Daoy (cell line): Measurements from ENCODE around the gene NKX6-2. TPM values are rescaled to one million over a fixed set of nuclear protein-coding genes. Genes with fewer than 3 reads are reported as not detected.

Experiments used
- DNase-seq: peaks from one replicate; pipeline ENCODE4 v3.0.0-alpha.2; 2015; ENCODE audit warnings: low read depth
- total RNA-seq: library from RNA; depleted of rRNA; stranded (reverse); fragments of >200 nt; shearing (Covaris generic); gene quantifications from 2 replicates; pipeline ENCODE4 v1.2.3, GENCODE V29; 2014

NKX6-2 gene
- total RNA-seq, 1 experiment from 2014 or later, result 0.06 TPM

- no peak for DNase-seq
These were observed 30.7 kb downstream of the NKX6-2 start for GRCh38 chr10:132755166-132755711.

DNA sequence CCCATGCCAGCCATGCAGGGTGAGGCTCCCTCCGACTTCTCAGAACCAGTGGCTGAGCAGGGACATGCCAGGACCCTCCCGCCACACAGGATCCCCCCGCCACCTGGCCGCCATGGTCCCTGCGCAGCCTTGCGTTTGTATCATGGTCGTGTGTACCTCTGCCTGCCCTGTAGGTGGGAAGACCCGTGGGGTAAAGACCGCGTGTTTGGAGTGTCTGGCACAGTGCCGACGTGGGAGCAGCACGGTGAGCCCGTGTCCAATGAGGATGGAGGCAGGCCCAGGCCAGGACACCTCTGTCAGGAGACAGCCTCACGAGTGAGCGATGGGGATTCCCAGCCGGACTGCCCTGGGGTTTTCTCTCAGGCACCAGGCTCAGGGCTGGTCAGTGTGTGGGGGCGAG, 31.9 kb downstream of the NKX6-2 start:
- DNase-seq, result no peak

GRCh38 chr10:132753596-132753995, 32.4 kb downstream of the NKX6-2 start:
- DNase-seq, result no peak

DNA sequence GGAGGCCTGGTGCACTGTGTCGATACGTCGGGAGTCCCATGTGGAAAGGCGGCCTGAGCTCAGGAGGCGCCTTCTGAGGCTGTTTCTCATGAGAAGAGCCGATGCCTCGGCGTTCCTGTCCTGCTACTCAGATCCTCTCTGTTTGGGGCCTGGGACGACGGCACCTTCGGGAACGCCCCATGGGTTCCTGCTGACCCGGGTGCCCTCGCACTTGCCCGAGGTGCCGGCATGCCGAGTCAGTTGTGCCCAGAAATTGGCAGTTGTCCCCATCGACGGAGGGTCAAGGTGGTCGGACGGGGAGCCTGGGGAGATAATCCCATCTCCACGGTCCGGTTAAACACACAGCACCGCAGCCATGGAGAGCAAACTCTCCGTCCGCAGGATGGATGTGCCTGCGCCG, 33.0 kb downstream of the NKX6-2 start:
- no peak for DNase-seq

DNA sequence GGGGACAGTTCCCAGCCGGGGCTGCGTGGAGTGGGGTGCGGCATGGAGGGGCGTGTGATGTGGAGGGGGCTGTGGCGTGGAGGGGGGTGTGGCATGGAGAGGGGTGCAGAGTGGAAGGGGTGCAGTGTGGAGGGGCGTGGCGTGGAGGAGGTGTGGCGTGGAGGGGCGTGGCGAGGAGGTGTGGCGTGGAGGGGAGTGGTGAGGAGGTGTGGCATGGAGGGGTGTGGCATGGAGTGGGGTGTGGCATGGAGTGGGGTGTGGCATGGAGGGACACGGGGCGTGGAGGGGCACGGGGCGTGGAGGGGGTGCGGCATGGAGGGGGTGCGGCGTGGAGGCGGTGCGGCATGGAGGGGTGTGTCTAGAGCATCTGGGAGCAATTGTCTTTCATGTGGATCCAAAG, 33.6 kb downstream of the NKX6-2 start:
- no peak for DNase-seq

GRCh38 chr10:132750936-132751335, 35.0 kb downstream of the NKX6-2 start:
- DNase-seq, result no peak

DNA sequence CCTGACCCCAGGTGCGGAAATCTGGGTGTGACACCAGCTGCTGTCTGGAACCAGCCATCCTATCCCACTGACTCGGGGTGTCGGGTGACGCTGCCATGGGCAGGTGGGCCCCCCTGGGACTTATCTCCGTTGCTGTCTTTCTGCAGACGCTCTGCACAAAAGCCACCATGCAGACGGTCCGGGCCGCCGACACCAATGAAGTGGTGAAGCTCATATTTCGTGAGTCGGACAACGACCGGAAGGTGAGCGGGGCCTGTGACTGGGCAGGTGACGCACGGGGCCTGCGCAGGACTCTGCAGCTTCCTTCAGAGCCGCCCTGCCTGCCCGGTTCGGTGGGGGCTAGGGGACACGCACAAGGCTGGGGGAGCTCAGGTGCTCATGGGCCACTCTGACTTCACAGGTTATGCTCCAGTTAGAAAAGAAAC, 36.6 kb downstream of the NKX6-2 start:
- no peak for DNase-seq

- DNase-seq, result no peak
These were observed 37.2 kb downstream of the NKX6-2 start for GRCh38 chr10:132748545-132749370.

- no peak for DNase-seq
These were observed 37.8 kb downstream of the NKX6-2 start for GRCh38 chr10:132748135-132748534.

DNA sequence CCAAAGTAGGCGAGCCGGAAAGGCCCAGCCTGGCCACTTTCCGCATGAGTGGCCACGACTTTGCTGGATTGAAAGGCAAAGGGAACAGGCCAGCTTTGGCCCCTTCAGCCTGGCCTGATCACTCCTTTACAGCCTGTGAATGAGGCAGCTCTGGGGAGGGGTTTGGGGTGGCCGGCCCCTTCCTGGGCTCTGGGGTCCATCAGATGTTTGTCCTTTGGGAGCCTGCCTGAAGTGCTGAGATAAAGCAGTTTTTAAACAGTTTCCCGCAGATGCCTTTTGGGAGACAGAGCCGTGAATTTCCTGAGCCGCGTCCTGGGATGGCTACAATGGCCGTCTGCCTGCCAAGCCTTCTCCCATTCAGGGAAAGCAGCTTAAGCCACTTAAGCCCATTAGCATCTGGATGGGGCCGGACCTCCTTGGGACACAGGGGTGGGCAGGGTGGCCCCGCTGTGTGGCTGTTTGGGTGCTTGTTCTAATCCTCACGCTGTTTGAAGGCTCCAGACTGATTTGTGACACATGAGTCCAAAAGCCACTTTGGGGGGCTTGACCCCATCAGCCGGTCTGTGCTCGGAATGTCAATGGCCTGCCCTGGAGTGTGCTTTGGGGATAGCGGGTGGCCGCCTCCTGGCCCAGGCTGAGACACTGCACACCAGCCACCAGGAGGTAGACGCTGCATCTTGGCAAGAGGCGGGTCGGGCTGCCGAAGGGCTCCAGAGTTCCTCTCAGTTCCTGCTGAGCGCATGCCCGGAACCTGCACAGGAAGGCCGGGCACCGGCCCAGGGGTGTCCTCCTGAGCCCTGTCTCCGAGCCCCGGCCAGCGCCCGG, 38.9 kb downstream of the NKX6-2 start:
- DNase-seq, result no peak

- DNase-seq, result no peak
These were observed 39.6 kb downstream of the NKX6-2 start for GRCh38 chr10:132746386-132746785.

DNA sequence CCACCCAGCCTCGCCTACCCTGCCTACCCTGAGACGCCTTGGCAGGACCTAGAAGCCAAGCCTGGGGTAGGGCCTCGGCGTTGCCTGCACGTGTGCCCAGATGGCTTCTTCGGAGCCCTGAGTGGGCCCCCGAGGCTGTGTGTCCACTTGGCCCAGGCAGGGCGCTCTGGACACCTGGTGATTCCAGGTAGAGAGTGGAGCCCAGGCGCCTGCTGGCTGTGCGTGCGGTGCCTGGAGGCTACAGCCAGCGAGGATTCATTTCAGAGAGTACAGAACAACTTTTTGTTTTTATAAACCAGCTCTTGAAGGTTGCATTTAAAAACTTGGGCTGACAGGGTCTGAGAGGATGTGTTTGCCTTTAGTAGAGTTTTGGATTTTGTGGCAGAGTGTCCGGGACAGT, 40.0 kb downstream of the NKX6-2 start:
- no peak for DNase-seq

GRCh38 chr10:132745511-132745910, 40.4 kb downstream of the NKX6-2 start:
- no peak for DNase-seq

- DNase-seq, result no peak
These were observed 41.1 kb downstream of the NKX6-2 start for GRCh38 chr10:132744839-132745238.

DNA sequence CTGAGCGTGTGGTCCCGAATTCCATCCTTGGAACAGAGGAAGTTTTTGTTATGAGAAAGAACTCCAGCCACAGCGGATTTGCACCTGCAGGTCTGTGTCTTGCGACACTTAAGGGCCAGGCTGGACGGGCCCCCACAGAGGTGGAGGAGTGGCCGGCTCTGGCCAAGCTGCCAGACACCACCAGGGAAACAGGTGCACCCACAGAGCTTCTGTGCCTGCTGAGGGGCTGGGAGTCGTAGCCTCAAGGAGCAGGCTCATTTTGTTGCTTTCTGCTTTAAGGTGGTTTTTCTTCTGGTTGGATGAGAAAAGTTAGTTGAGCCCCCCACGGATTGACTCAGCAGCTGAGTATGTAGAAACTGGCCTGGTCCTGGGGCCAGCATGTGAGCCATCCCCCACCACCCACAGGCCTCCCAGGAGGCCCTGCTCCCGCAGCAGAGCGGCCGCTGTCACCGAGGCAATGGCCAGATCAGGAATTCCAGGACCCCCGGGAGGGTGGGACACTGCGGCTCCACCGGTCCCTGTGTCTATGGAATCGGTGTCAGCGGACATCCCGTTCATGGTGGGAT, 41.9 kb downstream of the NKX6-2 start:
- DNase-seq, result no peak

DNA sequence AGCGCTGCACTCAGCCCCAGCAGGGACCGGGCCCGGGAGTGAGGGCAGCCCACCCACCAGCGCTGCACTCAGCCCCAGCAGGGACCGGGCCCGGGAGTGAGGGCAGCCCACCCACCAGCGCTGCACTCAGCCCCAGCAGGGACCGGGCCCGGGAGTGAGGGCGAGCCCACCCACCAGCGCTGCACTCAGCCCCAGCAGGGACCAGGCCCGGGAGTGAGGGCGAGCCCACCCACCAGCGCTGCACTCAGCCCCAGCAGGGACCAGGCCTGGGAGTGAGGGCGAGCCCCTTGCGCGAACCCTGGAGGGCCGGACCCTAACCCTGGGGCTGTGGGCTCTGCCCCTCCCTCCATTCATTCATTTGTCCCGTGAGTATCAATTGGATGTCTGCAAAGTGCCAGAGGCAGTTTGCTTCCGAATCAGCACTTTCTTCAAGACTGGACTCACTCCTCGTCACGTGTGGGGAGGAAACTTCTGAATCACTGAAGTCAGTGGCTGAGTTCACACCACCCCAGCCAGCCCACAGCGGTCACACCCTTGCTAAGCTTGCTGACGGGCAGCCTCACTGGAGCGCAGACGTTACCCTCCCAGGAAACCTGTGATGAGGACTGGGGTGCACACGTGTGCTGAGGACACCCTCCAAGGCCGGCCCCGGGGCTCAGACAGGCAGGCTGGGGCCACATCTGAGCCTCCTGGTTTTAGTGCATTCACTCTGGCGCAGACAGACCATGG, 42.6 kb downstream of the NKX6-2 start:
- DNase-seq, result peak; percentile 17

- no peak for DNase-seq
These were observed 43.1 kb downstream of the NKX6-2 start for GRCh38 chr10:132742837-132743194.

DNA sequence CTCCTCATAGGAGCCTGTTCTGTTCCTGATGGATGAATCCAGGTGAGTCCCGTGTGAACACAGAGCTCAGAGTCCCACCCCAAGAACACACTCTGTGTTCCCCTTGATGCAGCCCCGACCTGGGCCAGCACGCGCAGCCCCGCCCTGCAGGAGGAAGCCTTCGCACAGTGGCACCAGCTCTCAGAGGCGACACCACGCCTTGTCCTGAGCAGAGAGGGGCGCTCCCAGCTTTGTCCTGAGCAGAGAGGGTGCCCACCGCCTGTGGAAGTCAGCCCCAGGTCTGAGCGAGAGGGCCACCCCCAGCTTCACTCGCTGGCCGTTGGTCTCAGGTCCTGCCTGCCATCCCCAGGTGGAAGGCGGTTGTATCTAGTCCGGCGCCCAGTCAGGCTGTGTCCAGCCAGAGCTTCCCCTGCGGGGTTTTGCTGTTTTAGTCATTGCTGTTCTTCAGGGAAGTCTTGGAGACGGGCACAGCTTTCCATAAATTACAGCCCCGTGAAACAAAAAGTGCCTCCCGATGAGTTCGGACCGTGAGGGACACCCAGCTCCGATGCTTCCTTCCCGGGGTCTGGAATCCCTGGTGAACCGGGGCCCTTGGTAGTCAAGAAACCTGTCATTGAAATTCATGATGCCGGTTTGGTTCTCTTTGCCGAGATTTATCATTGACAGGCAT, 43.6 kb downstream of the NKX6-2 start:
- DNase-seq, result no peak

DNA sequence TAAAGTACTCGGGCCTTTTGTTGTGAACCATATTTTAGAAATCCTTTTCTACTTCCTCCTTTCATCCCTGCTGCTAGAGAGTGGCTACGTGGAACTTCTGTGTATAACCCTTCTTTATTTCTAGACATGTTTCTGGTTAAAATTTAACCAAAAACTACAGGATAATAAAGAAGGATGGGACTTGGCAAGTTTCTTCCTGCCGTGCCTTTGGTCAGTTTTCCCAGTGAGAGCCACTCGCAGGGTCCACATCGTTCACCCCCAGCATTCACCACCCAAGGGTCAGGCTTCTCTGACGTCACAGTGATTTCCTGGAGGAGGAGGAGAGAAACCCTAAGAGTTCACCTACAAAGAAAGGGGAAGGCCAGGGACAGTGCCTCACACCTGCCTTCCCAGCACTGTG, 45.4 kb downstream of the NKX6-2 start:
- DNase-seq, result no peak

GRCh38 chr10:132739225-132739613, 46.7 kb downstream of the NKX6-2 start:
- no peak for DNase-seq
